WERI-Rb-1 (cell line): ENCODE results near the gene TWF2.

Source experiments
- DNase-seq: peaks from one replicate; pipeline ENCODE4 v3.0.0-alpha.2; 2020
- H3K27ac ChIP-seq: fragments of 250-450 bp; sonication (Bioruptor Pico); 2 replicates; pipeline ENCODE4 v1.5.1; 2020; ENCODE audit warnings: mild to moderate bottlenecking, moderate library complexity
- H3K27me3 ChIP-seq: fragments of 250-450 bp; sonication (Bioruptor Pico); 2 replicates; pipeline ENCODE4 v1.5.1; 2021; ENCODE audit warnings: mild to moderate bottlenecking, low read depth, moderate library complexity; ENCODE audit not compliant: insufficient read depth, severe bottlenecking
- H3K36me3 ChIP-seq: fragments of 250-450 bp; sonication (Bioruptor Pico); 2 replicates; pipeline ENCODE4 v1.5.1; 2020; ENCODE audit warnings: mild to moderate bottlenecking, moderate library complexity
- H3K4me3 ChIP-seq: 2 replicates; pipeline ENCODE4 v1.5.1; 2011; ENCODE audit warnings: low read depth, mild to moderate bottlenecking, control low read depth, low read length
- H3K9me3 ChIP-seq: fragments of 250-450 bp; sonication (Bioruptor Pico); 2 replicates; pipeline ENCODE4 v1.5.1; 2021; ENCODE audit warnings: mild to moderate bottlenecking, moderate library complexity; ENCODE audit not compliant: severe bottlenecking
- CTCF ChIP-seq: IDR thresholded peaks from 2 replicates; pipeline ENCODE4 v1.5.1; 2011; ENCODE audit warnings: low read depth, mild to moderate bottlenecking, control low read depth, inconsistent platforms, low read length

The TWF2 gene

GRCh38 chr3:52262447-52262846 is 23.5 kb upstream of the TWF2 start:
- peaks cover 77% of the 10 kb centered on the region for H3K36me3 ChIP-seq
- H3K9me3 ChIP-seq = no peaks in the 10 kb centered on the region
- no peak overlapping the region for H3K27ac ChIP-seq
- H3K27me3 ChIP-seq = no peaks in the 10 kb centered on the region
- no peak for TF ChIP-seq CTCF
- no peak overlapping the region for H3K4me3 ChIP-seq
- DNase-seq = no peak

GRCh38 chr3:52259448-52259847 is 20.5 kb upstream of the TWF2 start:
- no peaks in the 10 kb centered on the region for H3K9me3 ChIP-seq
- H3K4me3 ChIP-seq = no peak overlapping the region
- no peak overlapping the region for H3K27ac ChIP-seq
- TF ChIP-seq CTCF = no peak
- peaks cover 67% of the 10 kb centered on the region for H3K36me3 ChIP-seq
- no peak for DNase-seq
- no peaks in the 10 kb centered on the region for H3K27me3 ChIP-seq

- H3K27me3 ChIP-seq = no peaks in the 10 kb centered on the region
- DNase-seq = no peak
- no peak overlapping the region for H3K4me3 ChIP-seq
- TF ChIP-seq CTCF = no peak
- no peak overlapping the region for H3K27ac ChIP-seq
- no peaks in the 10 kb centered on the region for H3K9me3 ChIP-seq
- H3K36me3 ChIP-seq = peaks cover 64% of the 10 kb centered on the region
These were observed 20.1 kb upstream of the TWF2 start for GRCh38 chr3:52259035-52259434.

- no peaks in the 10 kb centered on the region for H3K9me3 ChIP-seq
- no peaks in the 10 kb centered on the region for H3K27me3 ChIP-seq
- DNase-seq = no peak
- no peak for TF ChIP-seq CTCF
- H3K27ac ChIP-seq = no peak overlapping the region
- H3K4me3 ChIP-seq = no peak overlapping the region
- peaks cover 57% of the 10 kb centered on the region for H3K36me3 ChIP-seq
These were observed 19.0 kb upstream of the TWF2 start for GRCh38 chr3:52257911-52258310.

GRCh38 chr3:52256622-52257021 is 17.7 kb upstream of the TWF2 start:
- no peak for DNase-seq
- no peak for TF ChIP-seq CTCF

GRCh38 chr3:52256159-52256558 is 17.2 kb upstream of the TWF2 start:
- peaks cover 48% of the 10 kb centered on the region for H3K36me3 ChIP-seq
- no peak for TF ChIP-seq CTCF
- H3K27me3 ChIP-seq = no peaks in the 10 kb centered on the region
- H3K9me3 ChIP-seq = no peaks in the 10 kb centered on the region
- no peak for DNase-seq
- H3K27ac ChIP-seq = no peak overlapping the region
- H3K4me3 ChIP-seq = no peak overlapping the region

More at GRCh38 chr3:52256622-52257021, 17.7 kb upstream of the TWF2 start:
- Histone ChIP-seq H3K27ac (no peak overlapping the region), H3K9me3 (no peaks in the 10 kb centered on the region), H3K36me3 (peaks cover 53% of the 10 kb centered on the region), H3K27me3 (no peaks in the 10 kb centered on the region), H3K4me3 (no peak overlapping the region)
